HG02884 (cell line): Measurements from ENCODE around the gene CCDC190.
A peak's percentile ranks its signal among the peaks of the same experiment; 100 is the strongest.
"Not testable (repeated sequence)": the region's sequence is repeated elsewhere in the genome, so short reads cannot be mapped to it uniquely, and the experiment has no call there.

Source experiments
- ATAC-seq: cut with Tn5 transposase; IDR thresholded peaks from one replicate; pipeline ENCODE4 v1.9.1; 2021; ENCODE audit warnings: mild to moderate bottlenecking, moderate library complexity; ENCODE audit not compliant: unreplicated experiment

The CCDC190 gene

GRCh38 chr1:162838863-162839262 is 22.1 kb downstream of the CCDC190 start:
- no peak for ATAC-seq

- ATAC-seq, result peak; percentile 89
Measured at GRCh38 chr1:162835157-162835899, 25.6 kb downstream of the CCDC190 start.

- ATAC-seq, result no peak
Measured at GRCh38 chr1:162832470-162832869, 28.5 kb downstream of the CCDC190 start.

- no peak for ATAC-seq
Measured at GRCh38 chr1:162829268-162829667, 31.7 kb downstream of the CCDC190 start.

GRCh38 chr1:162823771-162824525 is 37.0 kb downstream of the CCDC190 start:
- ATAC-seq, result no peak

GRCh38 chr1:162823231-162823630 is 37.7 kb downstream of the CCDC190 start:
- no peak for ATAC-seq

- ATAC-seq, result no peak
Measured at GRCh38 chr1:162822391-162823200, 38.4 kb downstream of the CCDC190 start.

- not testable (repeated sequence) for ATAC-seq
Measured at GRCh38 chr1:162818666-162819065, 42.3 kb downstream of the CCDC190 start.

GRCh38 chr1:162818136-162818535 is 42.8 kb downstream of the CCDC190 start:
- not testable (repeated sequence) for ATAC-seq

GRCh38 chr1:162812357-162812756 is 48.6 kb downstream of the CCDC190 start:
- not testable (repeated sequence) for ATAC-seq

GRCh38 chr1:162807503-162807902 is 53.5 kb downstream of the CCDC190 start:
- ATAC-seq, result not testable (repeated sequence)
